SU-DHL-6 (cell line): ENCODE data around the gene MARVELD3.

Experiments
- H2AFZ ChIP-seq: fragments of 200-600 bp; sonication (generic); 2 replicates; pipeline ENCODE4 v1.6.1; 2014; ENCODE audit warnings: low read depth, mild to moderate bottlenecking, moderate library complexity, mixed read lengths, antibody characterized with exemption, low read length; ENCODE audit not compliant: severe bottlenecking
- H3F3A ChIP-seq: fragments of 200-600 bp; shearing (Covaris generic); 2 replicates; pipeline ENCODE4 v1.6.0; 2016; ENCODE audit warnings: antibody characterized with exemption, mild to moderate bottlenecking; ENCODE audit not compliant: insufficient read depth
- H3K27ac ChIP-seq: fragments of 200-600 bp; sonication (generic); 2 replicates; pipeline ENCODE4 v1.5.1; 2016; ENCODE audit warnings: low read depth, mild to moderate bottlenecking, low read length, moderate library complexity, mixed read lengths
- H3K27me3 ChIP-seq: fragments of 200-600 bp; sonication (generic), shearing (Covaris generic); 2 replicates; pipeline ENCODE4 v1.6.0; 2014; ENCODE audit warnings: mild to moderate bottlenecking, low read length
- H3K36me3 ChIP-seq: fragments of 200-600 bp; sonication (generic); 2 replicates; pipeline ENCODE4 v1.6.1; 2014; ENCODE audit warnings: mild to moderate bottlenecking, low read length, mixed read lengths
- H3K4me2 ChIP-seq: fragments of 300-600, 200-600 bp; shearing (Covaris generic), sonication (generic); 2 replicates; pipeline ENCODE4 v1.6.0; 2014; ENCODE audit warnings: low read length, low read depth, mild to moderate bottlenecking; ENCODE audit not compliant: poor library complexity, severe bottlenecking
- H3K4me3 ChIP-seq: fragments of 200-600 bp; sonication (generic); 2 replicates; pipeline ENCODE4 v1.5.1; 2014; ENCODE audit warnings: antibody characterized with exemption, low read length, mild to moderate bottlenecking, mixed read lengths; ENCODE audit not compliant: insufficient read depth, poor library complexity, severe bottlenecking
- H3K79me2 ChIP-seq: fragments of 200-600 bp; sonication (generic); 2 replicates; pipeline ENCODE4 v1.6.1; 2014; ENCODE audit warnings: mild to moderate bottlenecking, low read length, moderate library complexity; ENCODE audit not compliant: insufficient read depth
- H3K9ac ChIP-seq: fragments of 200-600 bp; sonication (generic); 2 replicates; pipeline ENCODE4 v1.7.0; 2014; ENCODE audit warnings: mild to moderate bottlenecking, low read length
- H3K9me2 ChIP-seq: fragments of 200-600 bp; sonication (generic); replicated peaks from 2 replicates; pipeline ENCODE4 v1.6.1; 2014; ENCODE audit warnings: low read length; ENCODE audit not compliant: insufficient read depth
- H3K9me3 ChIP-seq: fragments of 200-600 bp; sonication (generic); 2 replicates; pipeline ENCODE4 v1.6.1; 2014; ENCODE audit warnings: low read length, mixed read lengths; ENCODE audit not compliant: insufficient read depth
- H4K20me1 ChIP-seq: fragments of 200-600 bp; sonication (generic); 2 replicates; pipeline ENCODE4 v1.6.1; 2014; ENCODE audit warnings: low read depth, mild to moderate bottlenecking, antibody characterized with exemption, low read length, moderate library complexity, mixed read lengths
- CTCF ChIP-seq: fragments of 200-600 bp; sonication (generic); IDR thresholded peaks from one replicate; pipeline ENCODE4 v1.5.1; 2017; ENCODE audit warnings: antibody characterized with exemption, mild to moderate bottlenecking, low read length, moderate library complexity; ENCODE audit not compliant: insufficient read depth, poor library complexity, severe bottlenecking
- EZH2phosphoT487 ChIP-seq: fragments of 200-600 bp; sonication (generic), shearing (Covaris generic); conservative IDR thresholded peaks from 2 replicates; pipeline ENCODE4 v1.6.1; 2018; ENCODE audit warnings: mild to moderate bottlenecking, antibody characterized with exemption, low read length, moderate library complexity, mixed read lengths

MARVELD3 gene

GRCh38 chr16:71673582-71673973, 47.6 kb downstream of the MARVELD3 start:
- Histone ChIP-seq H3K4me3 (no peak overlapping the region), H3K36me3 (peaks cover 5% of the 10 kb centered on the region; the same call in 1 of the 2 replicates), H3F3A (no peaks in the 10 kb centered on the region), H3K27me3 (no peaks in the 10 kb centered on the region), H3K9me2 (no peaks in the 10 kb centered on the region), H2AFZ (no peak overlapping the region), H3K4me2 (no peak overlapping the region), H3K79me2 (no peaks in the 10 kb centered on the region), H3K9ac (no peak overlapping the region), H3K27ac (no peak overlapping the region), H3K9me3 (no peaks in the 10 kb centered on the region), H4K20me1 (no peaks in the 10 kb centered on the region)
- no peak for TF ChIP-seq CTCF
- TF ChIP-seq EZH2phosphoT487 = no peak

GRCh38 chr16:71674229-71674628, 48.2 kb downstream of the MARVELD3 start:
- Histone ChIP-seq H3F3A (no peaks in the 10 kb centered on the region), H4K20me1 (no peaks in the 10 kb centered on the region), H3K4me2 (no peak overlapping the region), H3K9ac (no peak overlapping the region), H3K79me2 (no peaks in the 10 kb centered on the region), H3K9me3 (no peaks in the 10 kb centered on the region), H3K9me2 (no peaks in the 10 kb centered on the region), H3K27ac (no peak overlapping the region), H3K36me3 (peaks cover 5% of the 10 kb centered on the region; the same call in 1 of the 2 replicates), H2AFZ (no peak overlapping the region), H3K4me3 (no peak overlapping the region), H3K27me3 (no peaks in the 10 kb centered on the region)
- no peak for TF ChIP-seq EZH2phosphoT487
- no peak for TF ChIP-seq CTCF

- no peaks in the 10 kb centered on the region for H3K79me2 ChIP-seq
- H3K4me2 ChIP-seq = no peak overlapping the region
- H3K9ac ChIP-seq = no peak overlapping the region
- no peaks in the 10 kb centered on the region for H4K20me1 ChIP-seq
- no peaks in the 10 kb centered on the region for H3F3A ChIP-seq
- no peak overlapping the region for H2AFZ ChIP-seq
- H3K36me3 ChIP-seq = peaks cover 5% of the 10 kb centered on the region; the same call in 1 of the 2 replicates
- no peaks in the 10 kb centered on the region for H3K9me3 ChIP-seq
- H3K27ac ChIP-seq = no peak overlapping the region
- TF ChIP-seq CTCF (no peak), EZH2phosphoT487 (no peak)
- H3K9me2 ChIP-seq = no peaks in the 10 kb centered on the region
- H3K27me3 ChIP-seq = no peaks in the 10 kb centered on the region
- H3K4me3 ChIP-seq = no peak overlapping the region
Measured at GRCh38 chr16:71675380-71675779, 49.4 kb downstream of the MARVELD3 start.

GRCh38 chr16:71676236-71676635, 50.3 kb downstream of the MARVELD3 start:
- no peaks in the 10 kb centered on the region for H3K9me3 ChIP-seq
- no peak for TF ChIP-seq EZH2phosphoT487
- no peak for TF ChIP-seq CTCF
- no peak overlapping the region for H2AFZ ChIP-seq
- peaks cover 5% of the 10 kb centered on the region; the same call in 1 of the 2 replicates for H3K36me3 ChIP-seq
- H3F3A ChIP-seq = no peaks in the 10 kb centered on the region
- H3K9me2 ChIP-seq = no peaks in the 10 kb centered on the region
- no peak overlapping the region for H3K4me3 ChIP-seq
- H4K20me1 ChIP-seq = no peaks in the 10 kb centered on the region
- no peak overlapping the region for H3K9ac ChIP-seq
- no peak overlapping the region for H3K4me2 ChIP-seq
- no peaks in the 10 kb centered on the region for H3K79me2 ChIP-seq
- no peaks in the 10 kb centered on the region for H3K27me3 ChIP-seq
- H3K27ac ChIP-seq = no peak overlapping the region
